Inflammatory macrophage treated with lipopolysaccharide for 1 hour (primary cell): ENCODE results near the gene MTRF1.
"Not testable (repeated sequence)": the region's sequence is repeated elsewhere in the genome, so short reads cannot be mapped to it uniquely, and the experiment has no call there.

Source experiments
- DNase-seq, 2 donors: peaks; one replicate each; pipeline ENCODE4 v3.0.0-alpha.2; 2020 to 2022

The MTRF1 gene

GRCh38 chr13:41263261-41263971, at the start of gene MTRF1:
MTRF1 (minus strand) TSS chr13:41263576; CDS start chr13:41260907, 2,669 bp downstream.
- peak; percentile 65 to 72 for DNase-seq

DNA sequence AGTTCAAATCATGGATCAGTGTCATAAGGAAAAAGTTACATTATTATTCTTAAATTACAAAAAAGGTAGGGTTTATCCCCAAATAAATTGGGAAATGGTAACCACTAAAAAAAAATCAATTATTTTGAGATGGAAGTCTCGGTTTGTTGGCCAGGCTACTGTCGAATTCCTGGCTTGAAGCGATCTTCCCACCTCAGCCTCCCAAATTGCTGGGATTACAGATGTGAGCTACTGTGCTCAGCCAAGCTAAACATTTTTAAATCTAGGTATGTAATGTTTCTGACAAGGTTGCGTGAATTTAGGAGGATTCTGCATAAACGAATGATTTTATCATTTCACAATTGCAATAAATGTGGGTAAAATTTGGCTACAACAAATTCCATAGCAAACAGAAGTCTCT, 49.7 kb upstream of the MTRF1 start:
- DNase-seq: no peak

GRCh38 chr13:41312176-41312500, 48.8 kb upstream of the MTRF1 start:
- DNase-seq: peak; percentile 17 to 29

- DNase-seq: peak; percentile 10 to 34
Measured at GRCh38 chr13:41311406-41312175, 48.2 kb upstream of the MTRF1 start.

DNA sequence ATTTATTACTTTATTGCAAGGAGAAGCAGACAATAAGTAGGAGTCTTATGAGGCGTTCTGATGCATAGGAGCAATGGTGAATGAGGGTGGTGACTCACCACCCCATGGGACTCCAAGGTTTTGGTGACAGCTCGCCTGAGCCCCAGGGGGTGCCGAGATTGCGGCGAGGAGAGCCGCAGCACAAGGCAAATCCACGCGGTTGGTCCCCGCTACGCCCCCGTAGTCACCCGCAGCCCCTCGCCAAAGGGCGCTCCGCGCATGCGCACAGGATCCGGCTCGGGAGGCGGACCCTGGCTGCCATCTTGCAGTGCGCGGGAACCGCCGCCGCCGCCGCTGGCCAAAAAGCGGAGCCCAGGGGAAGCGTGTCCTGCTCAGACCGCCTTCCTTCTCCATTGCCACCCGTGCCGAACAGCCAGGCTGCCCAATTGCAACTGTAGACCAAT, 47.6 kb upstream of the MTRF1 start, which contains the start of gene NAA16:
TSS of gene NAA16 (plus strand) at position 305 of the 443 bp plus-strand sequence. CDS start 262 bp downstream, outside the sequence.
- DNase-seq: peak; percentile 91 to 92

DNA sequence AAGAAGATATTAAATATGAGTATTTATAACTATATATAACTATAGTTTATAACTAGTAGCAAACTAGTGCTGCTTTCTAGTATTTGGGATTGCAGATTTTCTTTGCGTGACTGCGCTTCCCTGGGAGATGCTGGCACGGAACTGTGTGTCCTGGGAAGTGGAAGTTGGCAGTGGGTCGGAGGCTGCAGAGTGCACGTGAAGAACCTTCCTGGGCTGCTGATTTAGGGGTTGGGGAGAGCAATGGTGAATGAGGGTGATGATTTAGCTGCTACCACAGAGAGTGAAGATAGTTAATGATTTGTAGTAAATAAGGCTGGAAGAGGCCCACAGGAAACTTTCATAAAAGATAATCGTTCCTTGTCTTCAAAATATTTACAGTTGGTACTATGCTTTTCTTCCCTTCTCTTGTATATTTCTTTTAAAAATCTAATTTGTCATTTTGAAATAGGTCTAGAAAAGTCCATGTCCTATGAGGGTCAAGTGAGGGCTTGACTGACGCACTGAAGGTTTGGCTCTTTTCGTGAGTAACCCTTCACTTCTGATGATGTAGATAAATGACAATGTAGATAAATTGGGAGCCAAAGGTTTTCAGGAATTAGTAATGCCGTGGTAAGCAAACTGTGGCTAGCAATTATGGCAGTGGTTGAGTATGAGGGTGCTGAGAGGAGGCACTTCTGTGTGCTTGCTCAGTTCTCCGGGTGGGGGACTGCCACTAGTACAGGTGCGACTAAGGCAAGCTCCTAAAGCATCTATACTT, 44.7 kb upstream of the MTRF1 start:
- no peak for DNase-seq

- no peak for DNase-seq
Measured at GRCh38 chr13:41306271-41307145, 43.1 kb upstream of the MTRF1 start.

DNA sequence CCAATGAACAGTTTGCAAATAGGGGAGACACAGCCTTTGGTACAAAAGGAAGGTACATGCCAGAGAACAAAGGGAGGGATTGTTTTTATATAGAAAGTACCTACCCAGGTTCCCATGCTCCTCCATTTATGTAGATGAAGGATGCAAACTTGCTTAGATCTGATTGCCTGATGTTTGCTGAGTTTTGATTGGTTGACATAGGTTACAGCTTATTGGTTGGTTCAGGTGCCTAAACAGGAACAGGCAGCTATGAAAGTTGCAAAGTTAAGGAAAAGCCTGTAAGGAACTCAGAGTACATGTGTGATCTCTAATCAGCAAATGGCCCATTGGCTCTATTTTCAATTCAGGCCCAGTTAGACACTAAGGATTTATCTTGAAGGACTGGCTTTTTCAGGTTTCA, 41.2 kb upstream of the MTRF1 start:
- DNase-seq: no peak

GRCh38 chr13:41302743-41303142, 39.4 kb upstream of the MTRF1 start:
- DNase-seq: no peak

GRCh38 chr13:41299316-41300094, 36.1 kb upstream of the MTRF1 start:
- no peak for DNase-seq

DNA sequence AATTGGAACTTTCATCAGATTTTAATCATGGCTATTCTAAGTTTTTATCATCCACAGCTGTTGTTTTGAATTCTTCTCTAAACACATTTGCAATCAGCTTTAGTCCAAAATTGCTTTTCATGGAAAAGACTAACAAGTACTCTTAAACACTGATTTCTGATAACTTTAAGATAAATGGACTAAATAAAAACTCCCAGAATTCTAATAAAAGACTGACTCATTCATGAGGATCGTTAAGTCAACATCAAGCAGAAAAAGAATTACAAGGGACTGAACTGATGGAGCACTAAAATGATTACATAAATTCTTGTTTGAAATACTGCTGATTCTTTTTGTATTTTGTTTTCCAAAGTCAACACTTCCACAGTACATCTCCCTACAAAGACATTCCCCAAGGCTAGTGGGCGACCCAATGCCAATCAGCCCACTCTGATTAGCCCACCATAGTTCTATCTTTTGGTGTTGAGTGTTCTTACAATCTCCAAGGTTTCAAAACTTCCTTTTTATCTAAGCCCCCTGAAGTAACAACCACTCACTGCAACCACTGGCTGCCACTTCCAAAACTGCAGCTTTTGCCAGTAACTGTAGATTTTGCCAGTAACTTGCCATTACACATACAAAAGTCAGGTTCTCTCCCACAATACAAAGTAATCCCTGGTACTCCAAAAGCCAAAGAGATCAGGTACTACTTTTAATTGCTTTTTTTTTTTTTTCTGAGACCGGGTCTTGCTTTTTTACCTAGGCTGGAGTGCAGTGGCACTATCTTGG, 33.7 kb upstream of the MTRF1 start:
- DNase-seq: no peak

DNA sequence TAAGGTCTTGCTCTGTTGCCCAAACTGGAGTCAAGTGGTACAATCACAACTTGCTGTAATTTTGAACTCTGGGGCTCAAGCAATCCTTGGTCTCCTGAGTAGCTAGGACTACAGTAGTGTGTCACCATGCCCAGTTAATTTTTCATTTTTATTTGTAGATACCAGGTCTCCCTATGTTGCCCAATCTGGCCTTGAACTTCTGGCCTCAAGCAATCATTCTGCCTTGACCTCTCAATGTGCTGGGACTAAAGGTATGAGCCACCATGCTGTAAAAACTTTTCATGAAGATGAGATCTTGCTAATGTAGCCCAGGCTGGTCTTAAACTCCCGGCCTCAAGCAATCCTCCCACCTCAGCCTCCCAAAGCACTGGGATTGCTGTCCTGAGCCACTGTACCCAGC, 32.6 kb upstream of the MTRF1 start:
- no peak for DNase-seq

DNA sequence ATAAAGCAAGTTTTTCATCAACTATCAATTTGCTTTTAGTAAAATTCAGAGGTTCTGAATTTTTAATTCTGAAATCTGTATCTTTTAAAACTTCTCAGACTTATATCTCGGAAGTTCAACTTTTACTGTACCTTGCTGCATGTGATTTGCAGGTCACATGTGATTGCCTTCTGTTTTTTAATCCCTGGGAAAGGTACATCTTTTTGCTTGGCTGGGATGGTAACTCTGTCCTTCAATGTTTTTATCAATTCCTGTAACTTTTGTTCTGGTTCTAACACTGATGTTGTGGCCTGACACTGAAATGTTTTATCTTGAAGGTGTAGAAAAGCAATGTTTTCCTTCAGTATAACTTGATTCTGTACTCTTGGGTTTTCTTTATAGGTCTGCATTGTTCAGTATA, 31.5 kb upstream of the MTRF1 start:
- no peak for DNase-seq

DNA sequence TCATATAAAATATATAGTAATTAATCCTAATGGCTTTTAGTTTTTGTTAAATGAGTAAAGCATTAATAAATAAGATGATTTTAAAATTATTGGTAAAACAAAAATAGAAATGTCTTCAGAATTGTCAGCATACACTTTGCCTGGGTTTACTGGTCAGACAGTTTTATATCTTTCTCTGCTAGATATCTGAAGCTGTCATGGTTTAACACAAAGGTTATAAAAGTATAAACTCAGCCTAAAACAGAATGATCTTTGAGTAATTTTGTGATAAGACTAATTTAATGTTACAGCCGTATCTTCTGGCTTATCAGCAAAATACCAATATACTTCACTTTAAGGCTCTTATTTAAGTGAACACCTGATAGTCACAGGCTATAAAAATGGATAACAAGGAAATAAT, 29.9 kb upstream of the MTRF1 start:
- no peak for DNase-seq

DNA sequence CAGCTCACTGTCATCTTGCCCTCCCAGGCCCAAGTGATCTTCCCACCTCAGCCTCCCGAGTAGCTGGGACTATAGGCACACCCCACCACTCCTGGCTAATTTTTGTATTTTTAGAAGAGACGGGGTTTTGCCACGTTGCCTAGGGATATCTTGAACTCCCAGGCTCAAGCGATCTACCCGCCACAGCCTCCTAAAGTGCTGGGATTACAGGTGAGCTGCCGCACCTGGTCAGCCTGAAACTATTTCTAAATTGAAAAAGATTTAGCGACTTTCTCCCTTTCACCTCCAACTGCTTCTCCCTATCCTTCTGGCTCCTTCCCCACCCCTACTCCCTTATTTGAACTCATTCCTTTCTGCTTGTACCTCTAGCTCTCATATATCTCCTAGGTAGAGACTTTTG, 27.9 kb upstream of the MTRF1 start:
- DNase-seq: no peak

GRCh38 chr13:41289463-41289881, 26.1 kb upstream of the MTRF1 start:
- DNase-seq: no peak

DNA sequence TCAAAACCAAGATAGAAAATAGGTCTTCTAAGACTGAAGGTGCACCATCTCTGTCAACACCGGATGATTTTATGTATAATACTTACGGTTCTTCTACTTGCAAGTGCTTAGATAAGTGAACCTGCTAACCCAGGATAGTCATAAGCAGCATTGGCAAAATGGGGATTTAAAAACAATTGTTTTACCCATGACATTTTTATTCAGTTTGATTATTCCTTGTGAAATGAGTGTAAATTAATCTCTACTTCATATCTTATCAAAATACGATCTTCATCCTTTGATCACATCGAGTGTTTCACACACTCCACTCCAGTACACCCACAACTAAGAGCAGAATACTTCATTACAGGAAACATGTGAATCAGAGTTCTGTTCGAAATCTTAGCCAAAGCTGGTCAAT, 23.0 kb upstream of the MTRF1 start:
- DNase-seq: no peak

- no peak for DNase-seq
Measured at GRCh38 chr13:41284512-41285288, 21.3 kb upstream of the MTRF1 start.

DNA sequence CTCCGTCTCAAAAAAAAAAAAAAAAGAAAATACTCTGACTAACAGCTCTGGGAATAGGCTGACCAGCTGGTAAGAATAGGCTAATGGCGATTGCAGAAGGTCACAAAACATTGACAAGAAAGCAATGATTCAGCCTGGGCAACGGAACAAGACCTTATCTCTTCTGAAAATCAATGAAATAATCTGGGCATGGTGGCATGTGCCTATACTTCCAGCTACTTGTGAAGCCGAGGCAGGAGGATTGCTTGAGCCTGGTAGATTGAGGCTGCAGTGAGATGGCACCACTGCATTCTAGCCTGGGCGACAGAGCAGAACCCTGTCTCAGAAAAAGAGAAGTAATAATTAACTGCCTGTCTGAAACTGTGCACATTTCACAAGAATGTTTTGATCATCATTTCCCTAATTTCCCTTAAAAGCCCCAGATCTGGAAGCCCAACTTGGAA, 18.8 kb upstream of the MTRF1 start:
- DNase-seq: peak; percentile 51 to 56

GRCh38 chr13:41279156-41279555, 15.8 kb upstream of the MTRF1 start:
- not testable (repeated sequence) for DNase-seq
